ENCODE measurements around the gene GDF15.
"Not testable (repeated sequence)": the region's sequence is repeated elsewhere in the genome, so short reads cannot be mapped to it uniquely, and the experiment has no call there.

GDF15 gene

DNA sequence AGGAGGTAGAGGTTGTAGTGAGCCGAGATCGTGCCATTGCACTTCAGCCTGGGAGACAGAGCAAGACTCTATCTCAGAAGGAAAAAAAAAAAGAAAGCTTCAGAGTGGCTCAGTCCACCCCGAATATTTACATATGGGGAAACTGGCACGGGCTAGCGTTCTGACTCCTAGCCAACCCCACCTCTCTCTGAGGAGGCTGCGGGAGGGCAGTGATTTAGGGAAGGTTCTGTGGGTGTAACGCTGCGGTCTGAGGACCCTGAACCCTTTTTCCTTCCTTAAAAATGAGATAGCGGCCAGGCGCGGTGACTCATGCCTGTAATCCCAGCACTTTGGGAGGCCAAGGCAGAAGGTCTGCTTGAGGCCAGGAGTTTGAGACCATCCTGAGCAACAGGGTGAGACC, 6.5 kb downstream of the GDF15 start:
- DNase-seq (ENCODE audit: low read depth) = no peak

DNA sequence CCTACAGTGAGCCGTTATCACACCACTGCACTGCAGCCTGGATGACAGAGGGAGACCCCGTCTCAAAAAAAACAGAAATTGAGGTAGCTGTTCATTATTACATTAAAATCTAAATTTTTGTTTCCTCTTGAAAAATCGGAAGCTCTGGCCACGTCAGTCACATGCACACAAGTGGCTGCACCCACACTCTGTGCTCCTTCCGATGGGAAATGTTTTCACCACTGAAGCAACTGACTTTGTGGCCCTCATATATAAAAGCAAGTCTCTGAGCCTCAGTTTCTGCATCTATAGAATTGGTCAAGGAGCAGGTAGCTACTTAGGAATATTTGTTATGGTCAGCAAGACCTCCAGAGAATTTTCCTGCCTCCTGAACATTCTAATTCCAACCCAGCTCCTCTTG, 7.0 kb downstream of the GDF15 start:
- no peak for DNase-seq (ENCODE audit: low read depth)

DNA sequence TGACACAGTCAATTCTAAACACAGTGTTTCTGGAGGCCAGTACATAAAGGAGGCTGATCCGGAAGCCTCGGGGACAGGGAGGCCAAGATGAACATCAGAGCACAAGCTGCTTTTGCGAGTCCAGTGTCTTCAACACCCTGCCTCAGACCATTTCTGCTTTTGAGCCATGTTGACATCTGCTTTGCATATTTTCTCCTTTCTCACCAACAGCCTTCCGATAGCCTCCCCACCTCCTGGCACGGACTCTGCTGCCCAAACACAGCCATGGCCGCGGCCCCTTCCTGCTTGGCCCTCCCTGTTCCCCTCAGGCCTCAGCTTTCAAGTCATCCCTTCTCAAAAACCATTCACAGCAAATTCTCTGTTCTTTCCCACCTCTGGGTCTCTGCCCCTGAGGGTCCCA, 7.9 kb downstream of the GDF15 start:
- DNase-seq (ENCODE audit: low read depth) = no peak

DNA sequence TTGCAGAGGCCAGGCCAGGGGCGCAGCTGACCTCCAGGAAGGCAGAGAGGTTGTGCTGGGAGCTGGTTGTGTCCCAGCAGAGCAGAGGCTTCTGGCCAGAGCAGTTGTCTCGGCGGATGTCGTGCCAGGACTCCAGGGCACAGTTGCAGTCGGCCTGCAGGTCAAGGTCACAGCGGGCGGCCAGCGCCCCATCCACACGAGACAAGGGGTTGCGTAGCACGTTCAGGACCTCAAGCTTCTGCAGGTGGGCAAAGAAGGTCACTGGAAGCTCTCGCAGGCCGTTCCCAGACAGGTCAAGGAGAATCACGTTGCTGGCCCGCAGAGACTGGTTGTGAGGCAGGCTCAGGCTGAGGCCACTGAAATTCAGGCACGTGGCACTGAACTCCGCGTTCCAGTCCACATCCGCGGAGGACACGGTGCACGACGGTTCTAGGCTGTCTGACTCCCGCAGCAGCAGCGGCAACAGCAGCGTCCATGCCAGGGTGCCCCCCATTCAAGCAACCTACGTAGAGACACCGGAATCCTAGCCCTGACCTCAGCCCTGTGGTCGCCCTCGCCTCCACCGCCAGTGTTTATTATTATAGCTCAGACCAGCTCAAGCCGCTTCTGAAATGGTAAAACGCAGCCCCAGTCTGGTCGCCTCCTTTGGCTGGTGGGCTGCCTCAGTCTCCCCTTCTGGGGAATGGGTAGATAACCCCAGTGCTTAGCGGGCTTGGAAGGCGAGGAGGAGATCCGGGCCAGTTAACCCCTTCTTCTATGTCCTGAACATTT, 10.7 kb downstream of the GDF15 start:
- DNase-seq (ENCODE audit: low read depth) = no peak

DNA sequence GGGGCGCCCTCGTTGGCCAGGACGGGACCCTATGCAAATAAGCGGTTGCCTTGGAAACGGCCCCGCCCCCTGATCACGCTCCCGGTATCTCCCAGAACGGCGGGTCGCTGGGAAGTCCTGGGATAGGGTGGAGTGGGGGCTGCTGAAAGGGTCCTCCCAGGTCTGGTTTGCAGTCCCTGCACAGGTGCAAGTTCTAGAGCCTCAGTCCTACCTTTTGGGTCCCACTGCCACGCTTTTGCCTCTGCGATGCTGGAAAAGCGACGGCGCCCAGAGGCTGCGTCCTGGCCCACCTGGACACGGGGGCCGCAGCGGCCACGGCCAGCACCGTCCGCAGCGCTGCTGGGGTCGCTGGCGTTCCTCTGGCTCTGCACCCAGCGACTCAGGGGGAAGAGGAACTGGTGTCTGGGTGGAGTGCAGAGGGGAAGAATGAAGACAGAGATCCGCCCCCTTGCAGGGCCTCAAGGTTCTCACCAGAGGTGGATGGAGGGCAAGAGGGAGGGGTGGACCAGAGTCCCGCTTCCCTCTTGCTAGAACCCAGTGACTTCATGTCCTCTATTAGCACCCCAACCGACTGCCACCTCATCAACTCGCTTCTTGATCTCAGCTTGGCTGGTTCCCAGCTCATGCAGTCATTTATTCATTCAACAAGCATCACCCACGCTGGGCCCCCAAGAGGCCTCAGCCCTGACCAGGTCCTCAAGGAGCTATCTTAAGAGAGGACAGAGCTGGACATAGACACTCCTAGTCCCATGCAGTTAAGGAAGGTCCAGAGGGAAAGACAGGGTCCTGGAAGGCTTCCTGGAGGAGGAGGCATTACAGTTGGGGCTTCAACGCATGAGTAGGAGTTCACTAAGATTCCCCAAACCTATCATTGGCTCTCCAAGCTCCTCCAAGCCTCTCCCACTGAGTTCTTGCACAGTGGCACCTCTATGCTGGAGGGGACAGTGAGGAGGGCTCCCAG, 11.6 kb downstream of the GDF15 start, which contains the start of gene LRRC25:
Gene LRRC25, minus strand, starts transcription at position 381 of the 961 bp plus-strand sequence. CDS start 659 bp downstream, outside the sequence.
- DNase-seq (ENCODE audit: low read depth) = no peak

DNA sequence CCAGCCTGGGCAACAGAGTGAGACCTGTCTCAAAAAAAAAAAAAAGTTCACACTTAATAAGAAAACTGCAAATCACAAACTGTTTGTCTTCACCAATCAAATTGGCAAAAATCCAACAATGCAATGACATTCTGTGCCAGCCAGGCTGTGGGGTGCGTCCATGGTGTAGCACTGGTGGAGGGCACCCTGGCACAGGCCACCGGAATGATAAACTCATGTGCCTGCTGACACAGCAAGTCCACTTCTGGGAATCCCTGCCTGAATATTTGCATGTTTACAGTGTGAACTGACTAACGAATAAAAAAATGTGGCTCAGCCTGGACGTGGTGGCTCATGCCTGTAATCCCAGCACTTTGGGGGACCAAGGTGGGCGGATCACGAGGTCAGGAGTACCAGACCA, 13.1 kb downstream of the GDF15 start:
- DNase-seq (ENCODE audit: low read depth) = no peak

DNA sequence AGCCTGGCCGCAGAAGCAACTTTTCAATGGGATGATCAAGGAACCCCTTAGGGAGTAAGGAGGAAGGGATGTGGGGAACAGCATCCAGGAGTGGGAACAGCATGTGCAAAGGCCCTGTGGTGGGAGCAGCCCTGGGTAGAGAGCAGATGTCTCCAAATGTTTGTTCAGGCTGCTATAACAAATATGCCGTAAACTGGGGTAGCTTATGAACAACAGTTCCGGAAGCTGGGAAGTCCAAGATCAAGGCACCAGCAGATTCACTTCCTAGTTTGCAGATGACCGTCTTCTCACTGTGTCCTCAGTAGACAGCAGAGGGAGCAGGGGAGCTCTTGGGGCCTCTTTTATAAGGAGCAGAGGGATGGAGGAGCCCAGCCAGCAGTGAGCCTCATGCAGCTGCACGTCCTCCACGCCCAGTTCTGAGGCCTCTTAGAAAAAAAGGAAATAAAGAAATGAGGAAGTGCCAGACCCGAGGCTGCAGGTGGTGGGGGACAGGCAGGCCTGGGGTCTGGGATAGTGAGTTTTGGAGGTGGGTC, 15.7 kb downstream of the GDF15 start:
- no peak for DNase-seq (ENCODE audit: low read depth)

DNA sequence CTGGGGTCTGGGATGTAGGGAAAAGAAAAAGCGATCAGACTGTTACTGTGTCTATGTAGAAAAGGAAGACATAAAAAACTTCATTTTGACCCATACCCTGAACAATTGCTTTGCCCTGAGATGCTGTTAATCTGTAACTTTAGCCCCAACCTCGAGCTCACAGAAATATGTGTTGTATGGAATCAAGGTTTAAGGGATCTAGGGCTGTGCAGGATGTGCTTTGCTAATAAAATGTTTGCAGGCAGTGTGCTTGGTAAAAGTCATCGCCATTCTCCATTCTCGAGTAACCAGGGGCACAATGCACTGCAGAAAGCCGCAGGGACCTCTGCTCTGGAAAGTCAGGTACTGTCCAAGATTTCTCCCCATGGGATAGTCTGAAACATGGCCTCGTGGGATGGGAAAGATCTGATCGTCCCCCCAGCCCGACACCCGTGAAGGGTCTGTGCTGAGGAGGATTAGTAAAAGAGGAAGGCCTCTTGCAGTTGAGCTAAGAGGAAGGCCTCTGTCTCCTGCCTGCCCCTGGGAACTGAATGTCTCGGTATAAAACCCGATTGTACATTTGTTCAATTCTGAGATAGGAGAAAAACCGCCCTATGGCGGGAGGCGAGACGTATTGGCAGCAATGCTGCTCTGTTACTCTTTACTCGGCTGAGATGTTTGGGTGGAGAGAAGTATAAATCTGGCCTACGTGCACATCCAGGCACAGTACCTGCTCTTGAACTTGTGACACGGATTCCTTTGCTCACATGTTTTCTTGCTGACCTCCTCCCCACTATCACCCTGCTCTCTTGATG, 16.7 kb downstream of the GDF15 start:
- not testable (repeated sequence) for DNase-seq (ENCODE audit: low read depth)

DNA sequence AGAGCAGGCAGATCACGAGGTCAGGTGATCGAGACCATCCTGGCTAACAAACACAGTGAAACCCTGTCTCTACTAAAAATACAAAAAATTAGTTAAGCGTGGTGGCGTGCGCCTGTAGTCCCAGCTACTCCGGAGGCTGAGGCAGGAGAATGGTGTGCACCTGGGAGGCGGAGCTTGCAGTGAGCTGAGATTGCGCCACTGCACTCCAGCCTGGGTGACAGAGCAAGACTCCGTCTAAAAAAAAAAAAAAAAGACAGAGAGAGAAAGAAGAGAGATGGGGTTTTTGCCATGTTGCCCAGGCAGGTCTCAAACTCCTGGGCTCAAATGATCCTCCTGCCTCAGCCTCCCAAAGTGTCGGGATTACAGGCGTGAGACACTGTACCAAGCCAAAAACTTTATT, 19.8 kb downstream of the GDF15 start:
- DNase-seq (ENCODE audit: low read depth) = not testable (repeated sequence)

DNA sequence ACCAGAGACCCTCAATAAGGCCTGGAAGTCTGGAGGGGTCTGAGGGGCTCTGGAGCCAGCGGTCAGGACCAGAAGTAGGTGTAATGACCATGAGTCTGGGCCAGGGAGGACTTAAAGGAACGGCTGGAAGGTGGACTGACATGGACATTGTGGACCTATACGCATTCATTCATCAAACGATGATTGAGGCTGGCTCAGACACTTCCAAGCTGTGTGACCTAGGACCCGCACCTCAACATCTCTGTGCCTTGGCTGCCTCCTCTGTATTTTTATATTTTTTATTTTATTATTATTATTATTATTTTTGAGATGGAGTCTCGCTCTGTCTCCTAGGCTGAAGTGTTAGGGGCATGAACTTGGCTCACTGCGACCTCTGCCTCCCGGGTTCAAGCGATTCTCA, 20.8 kb downstream of the GDF15 start:
- DNase-seq (ENCODE audit: low read depth) = no peak

DNA sequence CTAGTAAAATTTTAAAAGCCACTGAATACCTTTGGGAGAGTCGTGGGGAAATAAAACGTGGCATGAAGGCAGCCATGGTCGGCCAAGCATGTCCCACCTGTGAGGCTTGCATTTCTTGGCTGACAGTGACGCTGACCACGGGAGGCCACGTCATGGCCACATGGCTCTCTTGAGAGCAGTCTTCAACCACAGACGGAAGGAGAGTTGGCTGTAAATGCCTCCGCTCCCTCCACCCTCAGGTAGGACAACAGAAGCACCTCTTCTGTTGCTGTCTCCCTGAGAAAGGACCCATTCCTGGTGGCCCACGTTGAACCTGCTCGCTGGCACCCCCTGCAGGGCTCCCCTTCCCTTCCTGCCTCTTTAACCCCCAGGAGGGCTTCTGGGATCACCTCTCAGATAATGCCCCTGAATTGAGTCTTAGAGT, 22.1 kb downstream of the GDF15 start:
- DNase-seq (ENCODE audit: low read depth) = no peak

DNA sequence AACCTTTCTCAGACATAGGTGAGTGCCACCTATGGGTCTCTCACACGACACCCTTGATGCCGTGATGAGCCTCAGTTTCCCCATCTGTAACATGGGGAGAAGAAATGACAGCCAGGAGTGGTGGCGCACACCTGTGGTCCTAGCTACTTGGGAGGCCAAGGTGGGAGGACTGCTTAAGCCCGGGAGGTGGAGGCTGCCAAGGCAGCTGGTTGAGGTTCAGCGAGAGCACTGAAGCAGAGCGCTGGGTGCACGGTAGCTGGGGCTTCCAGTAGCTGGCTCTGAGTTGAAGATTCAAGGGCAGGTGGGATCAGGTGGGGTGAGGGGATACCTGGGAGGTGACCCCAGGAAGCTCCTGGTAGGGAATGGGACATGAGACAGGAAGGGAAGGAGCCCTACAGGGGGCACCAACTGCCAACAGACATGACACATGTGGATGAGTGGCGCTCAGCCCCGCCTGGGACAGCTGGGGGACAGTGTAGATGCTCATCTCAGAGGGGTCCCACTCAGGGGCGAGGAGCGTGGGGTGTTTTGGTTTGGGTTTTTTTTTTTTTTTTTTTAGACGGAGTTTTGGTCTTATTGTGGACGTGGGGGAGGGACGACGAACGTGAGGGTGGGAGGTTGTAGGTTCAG, 26.8 kb downstream of the GDF15 start:
- no peak for DNase-seq (ENCODE audit: low read depth)

DNA sequence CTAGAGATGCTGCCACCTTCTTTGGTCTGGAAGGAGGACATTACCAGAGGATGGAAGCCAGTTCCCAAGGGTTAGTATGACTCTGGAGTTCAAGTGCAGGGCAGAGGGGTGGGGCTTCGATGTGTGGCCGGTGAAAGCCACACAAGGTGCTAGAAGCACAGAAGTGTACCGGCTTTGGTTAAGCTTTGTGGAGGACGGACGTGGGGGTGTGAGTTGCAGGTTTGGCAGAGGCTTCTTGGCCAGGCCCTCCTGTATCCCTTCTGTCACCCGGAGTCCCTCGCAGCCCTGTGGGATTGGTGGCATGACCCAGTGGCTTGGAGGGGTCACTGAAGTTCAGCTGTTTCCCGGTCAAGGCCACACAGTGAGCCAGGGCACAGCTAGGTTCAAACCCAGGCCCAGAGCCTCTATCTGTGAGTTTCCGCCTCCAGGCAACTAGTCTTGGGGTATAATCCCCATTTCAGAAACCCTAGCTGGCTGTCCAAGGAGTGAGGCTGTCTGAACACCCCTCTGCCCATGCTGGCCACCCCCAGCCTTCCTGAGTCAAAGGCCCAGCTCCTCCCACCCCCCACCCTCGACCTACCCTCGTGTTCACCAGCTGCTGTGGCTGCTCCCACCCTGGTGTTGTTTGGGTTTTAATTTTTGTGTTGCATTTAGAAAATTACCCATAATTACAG, 28.7 kb downstream of the GDF15 start:
- no peak for DNase-seq (ENCODE audit: low read depth)

DNA sequence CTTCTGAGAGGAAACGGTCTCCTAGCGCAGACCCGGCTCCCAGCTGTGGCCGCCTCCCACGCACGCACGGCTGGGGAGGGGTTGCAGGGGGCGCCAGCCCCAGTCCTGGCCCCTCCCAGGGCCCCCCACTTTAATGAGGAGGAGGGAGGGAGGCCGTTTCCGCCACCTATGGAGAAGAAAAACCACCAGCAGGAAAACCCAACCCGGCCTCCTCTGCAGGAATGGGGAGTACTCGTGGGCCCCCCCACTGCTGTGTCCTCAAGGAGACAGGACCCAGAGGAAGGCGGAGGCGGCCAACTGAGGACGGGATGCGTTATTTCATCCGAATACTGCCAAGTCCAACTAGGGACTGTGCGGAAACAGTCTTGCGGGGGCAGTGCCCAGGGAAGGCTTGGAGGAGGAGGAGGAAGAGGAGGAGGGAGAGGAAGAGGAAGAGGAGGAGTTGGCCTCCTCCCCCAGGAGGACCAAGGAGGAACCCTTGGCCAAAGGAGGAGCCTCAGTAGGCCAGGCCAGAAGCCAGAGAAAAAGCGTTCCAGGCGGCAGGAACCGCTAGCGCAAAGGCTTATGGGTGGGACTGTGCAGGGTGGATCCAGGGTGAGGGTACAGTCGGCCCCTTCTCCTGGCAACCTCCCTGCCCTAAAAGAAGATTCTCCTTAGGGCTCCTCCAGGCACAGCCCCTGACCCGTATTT, 29.4 kb downstream of the GDF15 start:
- peak; percentile 65 for DNase-seq (ENCODE audit: low read depth)

DNA sequence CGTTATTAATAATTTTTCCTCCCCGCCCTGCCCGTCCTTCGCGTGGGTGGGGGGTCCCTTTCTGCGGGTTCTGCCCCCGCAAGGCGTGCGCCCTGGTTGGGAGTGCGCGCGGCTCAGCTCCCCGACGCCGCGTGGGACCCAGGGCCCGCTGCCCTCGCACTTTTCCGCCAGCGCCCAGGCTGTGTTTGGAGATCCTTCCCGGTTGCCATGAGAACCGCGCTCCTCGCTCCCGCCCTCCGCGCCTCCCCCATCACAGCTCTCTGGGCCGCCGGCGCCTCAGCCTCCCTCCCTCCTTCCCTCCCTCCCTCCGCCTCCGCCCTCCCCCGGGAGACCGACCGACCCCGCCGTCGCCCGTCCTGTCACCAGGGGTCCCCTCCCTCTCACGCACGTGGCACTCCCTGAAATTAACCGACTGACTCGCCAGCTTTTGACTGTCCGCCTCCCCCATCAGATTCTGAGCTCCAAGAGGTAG, 30.9 kb downstream of the GDF15 start:
- peak; percentile 83 for DNase-seq (ENCODE audit: low read depth)

DNA sequence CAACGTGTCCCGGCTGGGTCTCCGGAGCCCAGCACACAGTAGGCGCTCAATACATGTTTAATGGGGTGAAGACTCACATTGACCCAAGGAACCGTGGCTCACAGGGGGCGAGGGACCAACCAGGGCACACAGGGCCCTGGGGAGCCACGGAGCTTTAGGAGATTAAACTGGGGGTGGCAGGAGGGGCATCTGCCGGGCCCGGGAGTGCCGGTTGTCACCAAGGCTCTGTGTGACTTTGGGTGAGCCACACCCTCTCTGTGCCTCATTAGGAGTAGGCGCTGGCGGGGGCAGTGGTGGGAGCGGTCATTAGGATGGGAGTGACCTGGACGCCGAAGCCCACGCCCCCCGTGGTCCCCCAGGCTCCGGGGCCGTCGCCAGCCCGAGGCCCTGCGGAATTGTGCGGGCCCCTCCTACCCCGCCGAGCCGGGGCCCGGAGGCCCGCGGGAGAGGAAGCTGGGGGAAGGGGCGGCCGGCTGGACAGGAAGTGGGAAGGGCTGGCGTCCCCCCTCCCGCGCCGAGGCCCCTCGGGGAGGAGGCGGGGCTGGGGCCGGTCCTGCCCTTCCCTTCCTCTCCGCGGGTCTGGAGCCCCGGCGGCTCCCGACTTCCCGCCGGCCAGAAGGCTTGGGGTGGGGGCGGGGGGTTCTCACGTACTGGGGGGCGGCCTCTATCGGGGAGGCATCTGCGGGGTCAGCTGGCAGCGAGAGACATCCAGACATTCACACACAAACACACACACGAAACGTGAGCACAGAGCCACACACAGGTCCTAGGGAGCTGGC, 31.5 kb downstream of the GDF15 start:
- DNase-seq (ENCODE audit: low read depth) = peak; percentile 54

DNA sequence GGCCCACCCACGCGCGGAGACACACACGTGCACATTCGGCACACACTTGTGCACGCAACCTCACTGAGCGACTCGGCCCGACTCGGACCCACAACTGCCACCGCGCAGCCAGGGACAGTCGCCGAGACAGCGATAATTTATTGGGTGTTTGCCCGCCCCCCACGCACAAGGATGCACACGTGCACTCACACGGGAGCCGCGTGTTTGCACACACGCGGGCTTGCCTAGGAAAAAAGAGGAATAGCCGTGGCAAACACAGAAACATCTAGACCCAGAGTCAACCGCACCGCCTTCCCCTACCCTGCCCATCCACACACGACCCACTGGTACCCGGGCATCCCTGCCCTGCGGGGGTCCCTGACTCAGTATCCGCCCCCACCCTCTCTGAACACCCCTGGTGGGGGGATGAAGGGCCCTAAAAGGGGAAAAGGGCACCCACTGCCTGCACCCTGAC, 32.1 kb downstream of the GDF15 start:
- DNase-seq (ENCODE audit: low read depth) = no peak

DNA sequence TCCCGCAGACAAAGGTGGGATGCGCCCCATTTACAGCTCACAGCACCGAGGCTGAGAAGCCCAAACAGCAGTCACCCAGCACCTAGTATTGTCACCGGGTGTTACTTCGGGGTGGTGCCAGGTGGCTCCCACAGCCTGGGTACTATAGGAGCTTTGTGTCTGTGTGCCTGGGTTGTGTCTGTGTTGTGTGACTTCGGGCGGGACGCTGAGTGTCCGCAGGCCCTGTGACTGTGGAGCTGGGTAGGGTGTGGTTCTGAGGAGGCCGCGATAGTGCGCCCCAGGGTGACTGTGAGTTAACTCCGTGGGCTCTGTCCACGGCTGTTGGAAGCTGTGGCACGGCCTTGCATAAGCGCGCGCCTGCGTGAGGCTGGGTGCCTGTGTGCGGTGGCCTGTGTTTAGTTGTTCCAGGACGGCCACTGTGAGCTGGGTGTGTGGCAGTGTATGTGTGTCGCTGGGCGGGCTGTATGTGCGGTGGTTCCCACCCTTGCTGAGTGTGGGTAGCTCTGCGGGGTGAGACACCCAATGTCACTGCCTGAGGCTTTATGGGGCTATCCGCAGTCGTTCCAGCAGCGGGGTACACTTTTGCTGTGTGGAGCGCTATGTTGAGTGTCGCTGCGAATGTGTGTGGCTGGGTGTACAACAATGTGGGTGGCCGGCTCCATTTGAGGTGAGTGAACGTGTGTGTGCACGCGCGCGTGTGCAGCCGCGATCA, 32.7 kb downstream of the GDF15 start:
- no peak for DNase-seq (ENCODE audit: low read depth)
